Dedifferentiated amniotic fluid mesenchymal stem cell (primary cell): ENCODE measurements around the gene CEMIP2.
A peak's percentile ranks its signal among the peaks of the same experiment; 100 is the strongest.

Experiments used
- DNase-seq: peaks from one replicate; pipeline ENCODE4 v3.0.0-alpha.2; 2016; ENCODE audit errors: extremely low spot score

Gene CEMIP2

DNA sequence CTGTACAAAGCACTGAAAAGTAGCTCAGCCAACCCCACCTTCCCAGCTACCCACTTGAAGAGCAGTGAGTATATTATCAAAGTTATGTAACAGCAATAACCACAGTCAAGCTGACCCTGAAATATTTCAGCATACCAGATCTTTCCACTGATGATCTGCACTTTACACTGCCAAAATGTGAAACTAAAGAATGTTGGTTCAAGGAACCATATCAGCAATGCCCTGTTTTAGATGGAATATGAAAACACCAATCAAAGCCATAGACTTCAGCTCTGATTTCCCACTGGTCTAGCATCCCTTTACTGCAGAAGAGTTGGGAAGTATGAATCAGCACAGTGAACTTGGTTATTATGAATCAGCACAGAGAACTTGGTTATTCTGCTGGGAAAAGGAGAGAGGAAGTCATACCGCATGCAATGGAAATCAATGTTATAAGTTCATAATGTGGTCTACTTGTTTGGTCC lies 20.0 kb downstream of the CEMIP2 start:
- peak; percentile 69 for DNase-seq

DNA sequence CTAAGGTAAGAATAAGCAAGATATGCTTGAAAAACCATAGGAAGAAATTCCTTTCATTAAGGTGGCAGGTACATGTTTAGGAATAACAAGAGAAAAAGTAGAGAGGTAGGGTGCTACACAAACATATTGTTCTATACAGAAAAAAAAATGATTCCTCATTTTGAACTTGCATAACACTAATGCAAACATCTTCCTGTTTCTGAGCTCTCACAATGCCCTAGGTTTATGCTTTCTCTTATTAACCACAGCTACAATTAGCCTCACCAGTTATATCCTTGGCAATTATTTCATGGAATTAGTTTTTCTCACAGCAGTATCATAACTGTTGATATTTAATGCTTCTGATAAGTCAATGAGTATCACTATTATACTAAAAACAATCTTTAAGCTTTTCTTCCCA lies 20.7 kb downstream of the CEMIP2 start:
- DNase-seq = no peak

DNA sequence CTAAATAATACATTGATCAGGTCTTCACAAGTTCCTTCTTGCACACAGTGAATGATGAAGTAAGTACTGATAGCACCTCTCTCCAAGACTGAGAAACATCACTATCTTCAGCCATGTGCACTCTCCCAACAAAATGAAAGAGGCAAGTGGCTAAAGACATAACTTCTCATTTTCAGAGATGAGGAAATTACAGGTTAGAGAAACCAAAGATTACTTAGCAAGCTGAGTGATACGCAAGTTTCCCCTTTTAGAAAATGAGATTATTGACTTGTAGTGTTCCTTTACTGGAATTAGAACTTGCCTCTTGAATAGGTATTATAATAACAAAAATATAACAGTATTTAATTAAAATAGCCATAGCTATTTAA lies 21.6 kb downstream of the CEMIP2 start:
- DNase-seq = no peak

DNA sequence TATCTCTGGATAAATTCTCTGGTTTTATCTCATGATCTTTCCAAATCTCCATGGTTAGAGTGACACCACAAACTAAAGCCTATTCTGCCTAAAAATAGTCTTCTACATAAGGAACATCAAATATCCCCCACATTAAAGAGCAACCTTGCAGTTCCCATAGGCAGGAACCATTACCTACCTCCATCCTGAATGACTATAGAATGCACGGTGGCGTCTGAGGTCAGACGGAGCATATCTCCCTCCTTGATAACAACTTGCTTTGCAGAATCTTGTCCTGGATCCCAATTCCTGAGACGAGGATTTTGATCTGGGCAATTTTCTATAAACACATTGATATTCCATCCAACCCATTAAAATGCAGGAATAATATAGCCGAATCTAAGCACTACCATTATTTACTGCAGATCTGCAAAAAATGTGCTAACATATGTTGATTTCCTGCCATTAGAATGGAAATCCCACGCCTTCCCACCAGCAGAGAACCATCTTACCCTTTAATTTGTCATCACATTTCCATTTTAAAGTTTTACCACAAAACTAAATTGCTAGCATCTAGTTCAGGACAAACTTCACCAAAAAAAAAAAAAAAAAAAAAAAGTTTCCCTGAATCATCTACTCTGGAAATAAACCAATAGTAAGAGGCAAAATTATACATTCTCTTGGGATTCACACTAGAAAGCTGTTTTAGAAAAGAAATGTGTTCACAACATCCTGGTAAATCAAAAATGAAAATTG lies 22.1 kb downstream of the CEMIP2 start:
- no peak for DNase-seq

DNA sequence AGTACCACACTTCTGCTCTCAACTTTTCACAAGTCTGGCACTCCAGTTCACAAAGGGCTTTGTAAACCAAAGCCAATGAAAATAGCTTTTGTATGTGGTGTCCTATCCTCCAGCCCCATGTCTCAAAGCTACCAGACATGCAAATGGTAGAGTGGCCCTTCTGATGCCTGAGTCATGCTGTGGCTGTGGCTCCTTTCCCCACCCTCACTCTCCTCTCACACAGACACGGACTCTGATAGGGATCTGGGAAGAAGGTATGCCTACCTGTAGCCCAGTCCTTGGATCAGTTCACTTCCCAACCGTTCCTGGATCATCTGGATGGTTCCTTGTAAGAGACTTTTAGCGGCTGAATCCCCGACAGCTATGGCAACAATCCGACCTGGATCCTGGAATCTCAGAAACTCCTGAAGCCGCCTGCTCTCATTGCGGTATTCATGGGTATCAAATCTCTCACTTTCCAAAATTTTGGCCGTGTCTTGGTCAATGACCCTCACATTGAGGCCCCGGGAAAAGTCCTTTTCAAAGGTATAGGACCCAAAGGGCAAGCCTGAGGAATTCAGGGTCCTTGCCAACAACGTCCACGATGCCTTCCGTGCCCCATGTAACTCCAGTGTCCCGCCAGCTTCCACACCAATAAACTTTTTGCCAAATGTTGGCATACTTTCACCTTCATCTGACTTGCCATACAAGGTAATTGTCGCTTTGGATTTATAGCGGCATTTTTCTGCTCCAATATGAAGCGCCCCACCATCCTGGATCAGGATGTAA lies 23.4 kb downstream of the CEMIP2 start:
- DNase-seq = no peak

DNA sequence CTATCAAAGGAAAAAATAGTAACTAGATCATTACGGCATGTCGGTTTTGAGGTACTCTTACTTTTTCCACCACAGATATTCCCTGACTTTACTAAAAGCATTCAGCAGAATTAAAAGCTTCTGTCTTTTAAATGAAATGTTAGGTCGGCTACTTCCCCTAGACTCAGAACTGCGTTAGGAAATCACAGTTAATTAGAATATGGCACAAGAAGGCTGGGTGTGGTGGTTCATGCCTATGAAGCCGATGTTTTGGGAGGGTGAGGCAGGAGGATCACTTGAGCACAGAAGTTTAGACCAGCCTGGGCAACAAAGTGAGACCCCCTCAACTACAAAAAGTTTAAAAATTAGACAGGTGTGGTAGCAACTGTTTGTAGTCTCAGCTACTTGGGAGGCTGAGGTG lies 24.4 kb downstream of the CEMIP2 start:
- no peak for DNase-seq

DNA sequence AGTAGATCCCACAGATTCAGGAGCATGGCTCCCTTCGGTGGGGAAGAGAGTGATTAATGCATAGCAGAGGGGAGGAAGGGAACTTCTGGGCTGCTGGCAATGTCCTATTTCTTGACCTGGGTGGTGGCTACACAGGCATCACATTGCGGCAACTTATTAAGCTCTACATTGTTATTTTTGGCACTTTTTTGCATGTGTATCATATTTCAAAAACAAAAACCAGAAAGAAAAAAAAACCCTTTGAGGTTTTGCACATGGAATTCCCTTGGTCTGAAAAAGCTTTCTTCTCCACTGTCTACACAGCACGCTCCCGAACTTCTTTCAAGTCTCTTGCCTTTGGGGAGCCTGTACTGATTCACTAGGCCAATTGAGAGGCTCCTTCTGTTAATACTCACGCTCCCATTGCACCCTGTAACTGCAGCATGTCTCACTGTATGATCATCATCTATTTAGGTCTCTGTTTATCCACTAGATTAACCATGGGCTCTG lies 25.1 kb downstream of the CEMIP2 start:
- no peak for DNase-seq

DNA sequence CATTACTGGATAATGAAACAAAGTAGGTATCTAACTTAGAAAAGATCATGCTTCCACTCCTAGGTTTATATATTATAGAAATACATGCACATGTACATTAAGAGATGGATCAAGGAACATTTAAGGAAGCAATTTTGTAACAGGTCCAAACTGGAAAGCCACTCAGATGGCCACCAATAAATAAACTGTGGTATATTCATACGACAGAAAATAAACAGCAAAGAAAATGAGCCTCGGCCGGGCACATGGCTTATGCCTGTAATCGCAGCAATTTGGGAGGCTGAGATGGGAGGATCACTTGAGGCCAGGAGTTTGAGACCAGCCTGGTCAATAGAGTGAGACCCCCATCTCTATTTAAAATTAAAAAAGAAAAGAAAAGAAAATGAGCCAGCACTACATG lies 25.6 kb downstream of the CEMIP2 start:
- DNase-seq = no peak

DNA sequence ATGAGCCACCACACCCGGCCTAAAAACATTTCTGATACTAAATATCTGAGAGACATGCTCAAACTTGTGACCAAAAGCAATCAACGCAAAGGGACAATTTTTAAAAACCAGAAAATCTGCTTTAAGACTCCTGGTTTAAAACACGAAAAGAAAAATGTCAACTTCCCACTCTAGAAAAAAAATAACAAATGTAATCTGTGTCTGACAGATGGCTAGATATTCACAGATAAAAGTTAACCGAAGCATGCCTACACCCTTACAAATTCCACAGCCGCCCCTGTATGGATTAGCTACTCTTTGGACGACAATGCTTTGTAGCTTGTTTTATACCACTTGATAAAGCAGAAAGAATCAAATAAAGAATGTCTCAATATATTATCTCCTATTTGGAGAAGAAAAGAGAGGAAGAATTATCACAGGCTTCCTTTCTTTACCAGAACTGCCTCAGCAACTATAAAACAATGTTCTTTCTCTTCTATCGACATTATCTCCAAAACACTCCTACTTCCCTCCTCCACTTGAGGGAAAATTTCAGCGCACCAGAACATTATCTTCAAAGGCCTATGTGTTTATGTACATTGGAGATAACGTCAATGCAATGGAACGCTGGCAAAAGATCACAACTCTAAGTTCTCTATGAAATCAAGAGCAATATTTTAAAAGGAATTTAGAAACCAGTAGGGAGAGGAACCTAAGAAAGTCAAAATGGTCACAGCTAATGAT lies 26.2 kb downstream of the CEMIP2 start:
- no peak for DNase-seq

DNA sequence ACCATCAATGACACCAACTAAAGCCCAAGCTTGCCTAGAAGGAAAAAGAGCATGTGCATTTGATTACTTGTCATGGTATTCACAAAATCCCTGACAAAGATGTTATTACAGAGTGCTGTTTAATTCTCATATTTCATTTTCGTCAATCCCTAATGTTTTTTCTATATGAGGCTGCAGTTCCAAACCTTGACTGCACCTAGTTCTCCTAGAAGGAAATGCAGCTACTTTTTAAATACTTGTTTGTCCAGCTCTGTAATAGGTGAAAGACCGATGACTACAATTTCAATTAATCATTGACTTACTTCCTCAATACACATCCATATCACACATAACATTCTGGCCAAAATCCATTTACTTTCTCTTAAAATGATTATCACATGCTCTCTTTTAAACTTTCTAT lies 28.1 kb downstream of the CEMIP2 start:
- DNase-seq = no peak

DNA sequence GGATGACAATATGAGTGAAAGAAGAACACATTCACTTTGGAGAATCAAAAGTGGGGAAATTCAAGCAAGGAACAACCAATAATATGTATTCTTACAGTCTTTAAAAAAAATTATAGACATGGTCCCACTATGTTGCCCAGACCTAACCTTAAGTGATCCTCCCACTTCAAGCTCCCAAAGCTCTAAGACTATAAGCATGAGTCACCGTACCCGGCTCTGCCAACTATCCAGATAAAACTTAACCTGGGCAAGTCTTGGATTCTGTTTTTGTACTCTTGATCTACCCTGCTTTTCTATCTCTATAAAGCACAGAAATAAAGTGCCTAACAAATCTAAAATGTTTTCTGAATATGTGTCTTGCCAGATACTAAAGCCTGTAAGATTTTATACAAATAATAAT lies 30.9 kb downstream of the CEMIP2 start:
- no peak for DNase-seq

DNA sequence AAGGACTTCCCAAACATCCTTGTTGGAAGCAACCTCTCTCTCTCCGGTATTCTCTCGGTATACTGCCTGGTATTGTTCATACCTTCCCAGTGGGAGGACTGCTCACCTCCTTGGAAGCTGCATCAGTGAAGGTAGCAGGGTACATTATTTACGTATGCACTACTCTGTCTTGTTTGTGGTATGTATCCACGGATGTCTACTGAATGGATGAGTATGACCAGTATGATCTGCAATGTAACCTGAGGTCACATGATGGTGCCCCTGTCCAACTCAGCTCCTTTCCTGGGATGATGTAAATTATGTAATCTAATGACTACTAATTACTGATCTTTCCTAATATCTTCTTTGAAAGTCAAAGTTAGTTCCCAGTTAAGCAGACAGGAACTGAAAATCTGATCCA lies 32.1 kb downstream of the CEMIP2 start:
- DNase-seq = no peak

DNA sequence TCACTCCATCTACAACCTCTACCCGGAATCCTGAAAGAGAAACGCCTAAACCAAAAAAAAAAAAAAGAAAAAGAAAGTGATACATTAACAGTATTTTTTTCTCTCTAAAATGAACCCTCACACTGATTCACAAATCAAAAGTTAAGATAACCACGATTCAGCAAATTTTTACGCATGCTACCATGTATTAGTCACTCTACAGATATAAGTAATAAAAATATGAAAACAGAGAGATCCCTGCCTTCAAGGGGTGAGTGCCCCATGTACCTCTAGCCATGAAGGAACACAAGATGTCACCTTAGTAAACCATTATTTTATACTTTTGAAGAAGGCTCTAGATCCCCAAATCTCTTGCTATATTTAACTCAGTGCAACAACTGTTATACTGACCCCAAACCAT lies 33.4 kb downstream of the CEMIP2 start:
- DNase-seq = no peak

DNA sequence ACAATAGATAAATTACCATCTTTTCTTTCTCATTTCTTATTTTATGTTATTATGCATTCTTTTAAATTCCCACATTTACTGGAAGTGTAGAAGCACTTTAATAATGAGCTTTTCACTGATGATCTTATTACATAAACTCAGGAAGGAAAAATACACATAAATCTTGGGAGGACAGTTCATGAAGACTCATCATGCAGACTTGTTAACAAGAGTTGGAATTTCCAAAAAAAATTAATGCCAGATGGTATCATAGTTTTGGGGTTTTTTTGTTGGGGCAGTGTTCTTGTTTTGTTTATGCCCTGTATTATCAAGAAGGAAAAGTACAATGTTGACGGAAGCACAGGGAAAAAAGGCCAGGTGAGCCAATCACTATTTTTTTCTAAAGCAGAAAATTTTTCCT lies 35.1 kb downstream of the CEMIP2 start:
- no peak for DNase-seq

DNA sequence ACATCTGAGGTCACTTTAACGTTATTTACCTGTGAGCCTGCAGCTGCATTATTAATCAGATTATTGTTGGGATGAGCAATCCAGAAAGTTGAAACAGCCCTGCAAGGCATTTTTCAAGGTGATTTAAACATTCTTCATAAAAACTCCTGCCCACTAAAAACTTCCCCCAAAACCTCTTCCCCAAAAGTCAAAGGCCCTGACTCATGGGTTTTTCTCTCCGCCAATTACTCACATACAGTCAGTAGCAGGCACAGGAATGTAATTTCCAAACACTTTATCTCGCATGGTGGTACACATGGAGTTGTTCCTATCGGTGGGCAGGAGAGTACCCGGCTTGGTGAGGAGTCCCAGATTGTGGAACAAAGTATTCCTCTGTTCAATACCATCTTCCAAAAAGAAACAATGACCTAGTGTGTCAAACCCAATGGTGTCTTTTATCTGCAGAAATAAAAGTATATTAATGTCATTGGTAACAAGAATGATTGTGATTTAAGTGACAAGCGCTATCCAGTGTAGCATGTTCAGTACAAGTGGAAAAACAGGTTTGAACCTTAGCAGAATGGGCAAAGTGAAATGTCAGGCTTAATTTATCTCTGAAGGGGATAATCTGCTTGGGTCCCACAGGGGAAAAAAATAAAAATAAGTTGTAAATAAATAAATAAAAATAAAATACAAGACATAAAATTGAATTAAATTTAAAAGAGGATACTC lies 38.3 kb downstream of the CEMIP2 start:
- DNase-seq = no peak

DNA sequence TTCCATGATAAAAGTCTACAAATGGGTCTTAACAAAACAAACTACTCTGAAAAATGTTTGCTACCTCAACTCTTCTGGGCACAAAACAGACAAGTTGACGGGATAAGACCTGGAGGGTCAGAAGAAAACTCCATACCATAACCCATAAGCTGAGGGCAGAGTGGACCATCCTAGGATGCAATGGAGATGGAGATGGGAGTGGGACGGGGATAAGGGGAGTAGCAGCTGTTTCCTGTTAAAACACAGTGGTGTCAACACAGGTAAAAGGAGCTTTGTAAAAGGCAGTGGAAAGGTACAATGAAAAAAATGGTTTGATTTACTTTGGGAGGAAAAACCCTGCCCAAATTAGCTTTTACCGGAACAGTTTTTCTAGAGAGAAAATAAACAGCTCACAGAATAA lies 41.6 kb downstream of the CEMIP2 start:
- no peak for DNase-seq

DNA sequence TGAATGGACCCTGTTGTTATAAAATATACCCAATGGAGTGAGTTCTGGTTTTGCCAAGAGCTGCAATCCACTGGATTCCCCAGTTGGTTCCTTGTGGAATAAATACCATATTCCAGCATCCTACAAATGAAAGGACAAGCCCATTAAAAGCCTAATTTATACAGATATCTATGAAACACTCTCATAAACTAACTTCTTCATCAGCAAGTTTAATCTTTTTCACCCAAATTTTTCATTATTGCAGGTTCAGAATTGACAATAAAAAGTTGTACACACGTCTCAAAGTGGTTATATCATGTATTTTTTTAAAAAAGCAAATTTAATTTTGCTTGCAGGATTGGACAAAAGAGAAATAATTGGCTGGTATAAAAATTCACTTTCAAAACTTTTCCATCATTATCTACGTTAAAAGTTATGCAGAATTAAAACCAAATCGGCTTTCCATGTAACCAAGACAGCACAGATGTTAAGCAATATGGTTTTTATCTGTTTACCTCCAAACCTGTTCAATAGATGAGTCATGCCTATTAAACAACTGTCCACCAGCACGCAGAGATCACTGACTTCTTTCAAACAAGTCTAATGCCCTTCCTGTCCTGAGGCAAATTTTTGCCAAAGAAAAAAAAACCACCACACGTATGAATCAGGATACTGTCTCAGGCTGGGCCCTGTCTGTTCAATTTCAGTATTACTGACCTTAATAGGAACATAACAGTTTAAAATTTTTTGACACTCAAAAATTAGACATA lies 42.5 kb downstream of the CEMIP2 start:
- DNase-seq = peak; percentile 21

DNA sequence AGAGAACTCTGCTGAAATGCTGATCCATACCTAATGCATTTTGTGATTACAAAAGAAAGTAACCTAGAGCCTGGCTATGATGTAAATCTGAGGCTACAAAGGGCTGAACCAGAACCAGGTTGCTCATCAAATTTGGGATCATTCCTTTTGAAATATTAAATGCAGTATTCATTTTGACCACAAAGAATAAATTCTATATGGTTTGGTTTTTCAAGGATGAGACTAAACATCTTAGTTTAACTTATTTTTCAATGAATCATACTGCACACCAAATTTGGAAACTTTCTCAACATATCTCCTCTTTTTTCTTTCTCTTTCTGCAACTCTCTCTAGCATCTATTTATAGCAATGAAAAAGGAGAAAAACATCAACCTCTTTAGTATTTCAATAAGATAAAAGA lies 46.5 kb downstream of the CEMIP2 start:
- DNase-seq = peak; percentile 41

DNA sequence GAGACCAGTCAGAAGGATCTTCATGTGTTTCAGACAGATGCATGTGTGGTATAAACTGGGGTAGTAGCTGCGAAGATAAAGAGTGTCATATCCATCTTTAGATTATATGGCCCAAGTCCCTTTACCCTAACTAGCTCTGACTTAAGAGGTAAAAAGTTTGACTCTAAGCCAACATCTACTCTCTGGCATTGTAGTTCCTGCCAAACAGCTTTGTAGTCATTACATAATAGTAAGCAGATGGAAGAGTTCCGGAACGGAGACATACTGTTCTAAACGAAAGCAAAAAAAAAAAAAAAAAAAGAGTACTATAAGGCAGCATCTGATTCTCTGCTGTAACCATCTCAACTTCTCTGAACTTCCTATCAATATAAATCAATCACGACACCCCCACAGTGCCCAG lies 48.8 kb downstream of the CEMIP2 start:
- no peak for DNase-seq

DNA sequence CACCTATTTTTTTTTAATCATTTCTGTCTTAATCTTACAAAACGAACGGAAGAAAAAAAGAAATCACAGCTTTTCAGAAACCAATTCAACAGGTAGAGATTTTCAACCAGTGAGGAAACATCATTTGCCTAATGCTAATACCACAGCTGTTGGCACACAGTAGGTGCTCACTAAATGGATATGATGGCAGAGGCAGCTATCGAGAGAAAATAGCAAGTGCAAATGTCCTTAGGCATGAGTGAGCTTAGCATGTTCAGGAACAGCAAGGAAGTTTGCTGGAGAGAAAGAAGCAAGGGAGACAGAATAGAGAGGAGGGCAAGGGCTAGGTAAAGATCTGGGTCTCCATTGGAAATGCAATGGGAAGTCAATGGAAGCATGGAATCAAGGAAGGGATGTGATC lies 49.2 kb downstream of the CEMIP2 start:
- no peak for DNase-seq
